SK-N-SH (cell line): ENCODE measurements around the gene S100Z.

ENCODE experiments used
- CHD2 ChIP-seq: fragments of 150-350 bp; IDR thresholded peaks from 2 replicates; pipeline ENCODE4 v1.6.1; 2018; ENCODE audit warnings: low read length; ENCODE audit not compliant: partially characterized antibody
- MXI1 ChIP-seq: IDR thresholded peaks from 2 replicates; pipeline ENCODE4 v1.6.1; 2012; ENCODE audit warnings: mild to moderate bottlenecking, low read depth, low read length, improper control_type of control experiment
- POLR2AphosphoS5 ChIP-seq: IDR thresholded peaks from 2 replicates; pipeline ENCODE4 v1.6.1; 2012; ENCODE audit warnings: low read depth, low read length
- RXRA ChIP-seq: IDR thresholded peaks from 2 replicates; pipeline ENCODE4 v1.4.0; 2012; ENCODE audit warnings: low read depth, mild to moderate bottlenecking, borderline replicate concordance
- SMC3 ChIP-seq: IDR thresholded peaks from 2 replicates; pipeline ENCODE4 v1.6.1; 2012; ENCODE audit warnings: low read depth, low read length, improper control_type of control experiment
- YY1 ChIP-seq: IDR thresholded peaks from 2 replicates; pipeline ENCODE4 v1.4.0; 2012; ENCODE audit warnings: low read depth, mild to moderate bottlenecking
- TF ChIP-seq, protein P1 (sequence below): fragments of 200-600 bp; sonication (generic); IDR thresholded peaks from 2 replicates; pipeline ENCODE4 v1.6.1; 2017; ENCODE audit warnings: antibody characterized with exemption, mild to moderate bottlenecking, moderate library complexity
- TF ChIP-seq, protein P2 (sequence below): IDR thresholded peaks from 2 replicates; pipeline ENCODE4 v1.4.0; 2012; ENCODE audit warnings: low read depth, borderline replicate concordance
- TF ChIP-seq, protein P3 (sequence below): IDR thresholded peaks from 2 replicates; pipeline ENCODE4 v1.6.1; 2012; ENCODE audit warnings: mild to moderate bottlenecking, low read depth, low read length, moderate library complexity

DNA sequence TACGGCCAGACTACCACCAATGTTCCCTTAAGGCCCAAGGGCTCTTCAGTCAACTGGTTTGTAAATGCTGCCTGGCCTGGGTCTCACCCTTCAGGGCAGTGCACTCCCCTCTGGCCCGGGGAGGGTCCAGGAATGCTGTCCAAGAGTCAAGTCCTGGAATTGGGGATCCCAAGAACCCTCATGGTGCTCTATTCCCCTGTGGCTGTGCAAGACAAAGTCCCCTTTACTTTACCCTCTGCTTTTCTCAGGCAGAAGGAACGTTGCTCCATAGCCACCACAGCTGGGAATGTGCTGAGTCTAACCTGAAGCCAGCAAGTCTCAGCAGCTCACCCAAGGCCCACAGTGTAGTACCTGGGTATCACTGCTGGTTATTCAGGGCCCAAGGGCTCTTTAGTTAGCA, 51.7 kb downstream of the S100Z start:
- TF ChIP-seq, protein P1, sequence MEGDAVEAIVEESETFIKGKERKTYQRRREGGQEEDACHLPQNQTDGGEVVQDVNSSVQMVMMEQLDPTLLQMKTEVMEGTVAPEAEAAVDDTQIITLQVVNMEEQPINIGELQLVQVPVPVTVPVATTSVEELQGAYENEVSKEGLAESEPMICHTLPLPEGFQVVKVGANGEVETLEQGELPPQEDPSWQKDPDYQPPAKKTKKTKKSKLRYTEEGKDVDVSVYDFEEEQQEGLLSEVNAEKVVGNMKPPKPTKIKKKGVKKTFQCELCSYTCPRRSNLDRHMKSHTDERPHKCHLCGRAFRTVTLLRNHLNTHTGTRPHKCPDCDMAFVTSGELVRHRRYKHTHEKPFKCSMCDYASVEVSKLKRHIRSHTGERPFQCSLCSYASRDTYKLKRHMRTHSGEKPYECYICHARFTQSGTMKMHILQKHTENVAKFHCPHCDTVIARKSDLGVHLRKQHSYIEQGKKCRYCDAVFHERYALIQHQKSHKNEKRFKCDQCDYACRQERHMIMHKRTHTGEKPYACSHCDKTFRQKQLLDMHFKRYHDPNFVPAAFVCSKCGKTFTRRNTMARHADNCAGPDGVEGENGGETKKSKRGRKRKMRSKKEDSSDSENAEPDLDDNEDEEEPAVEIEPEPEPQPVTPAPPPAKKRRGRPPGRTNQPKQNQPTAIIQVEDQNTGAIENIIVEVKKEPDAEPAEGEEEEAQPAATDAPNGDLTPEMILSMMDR = no peak
- TF ChIP-seq, protein P2, sequence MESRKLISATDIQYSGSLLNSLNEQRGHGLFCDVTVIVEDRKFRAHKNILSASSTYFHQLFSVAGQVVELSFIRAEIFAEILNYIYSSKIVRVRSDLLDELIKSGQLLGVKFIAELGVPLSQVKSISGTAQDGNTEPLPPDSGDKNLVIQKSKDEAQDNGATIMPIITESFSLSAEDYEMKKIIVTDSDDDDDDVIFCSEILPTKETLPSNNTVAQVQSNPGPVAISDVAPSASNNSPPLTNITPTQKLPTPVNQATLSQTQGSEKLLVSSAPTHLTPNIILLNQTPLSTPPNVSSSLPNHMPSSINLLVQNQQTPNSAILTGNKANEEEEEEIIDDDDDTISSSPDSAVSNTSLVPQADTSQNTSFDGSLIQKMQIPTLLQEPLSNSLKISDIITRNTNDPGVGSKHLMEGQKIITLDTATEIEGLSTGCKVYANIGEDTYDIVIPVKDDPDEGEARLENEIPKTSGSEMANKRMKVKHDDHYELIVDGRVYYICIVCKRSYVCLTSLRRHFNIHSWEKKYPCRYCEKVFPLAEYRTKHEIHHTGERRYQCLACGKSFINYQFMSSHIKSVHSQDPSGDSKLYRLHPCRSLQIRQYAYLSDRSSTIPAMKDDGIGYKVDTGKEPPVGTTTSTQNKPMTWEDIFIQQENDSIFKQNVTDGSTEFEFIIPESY = no peak
- TF ChIP-seq SMC3 = no peak
- TF ChIP-seq POLR2AphosphoS5 = no peak
- no peak for TF ChIP-seq RXRA
- TF ChIP-seq, protein P3, sequence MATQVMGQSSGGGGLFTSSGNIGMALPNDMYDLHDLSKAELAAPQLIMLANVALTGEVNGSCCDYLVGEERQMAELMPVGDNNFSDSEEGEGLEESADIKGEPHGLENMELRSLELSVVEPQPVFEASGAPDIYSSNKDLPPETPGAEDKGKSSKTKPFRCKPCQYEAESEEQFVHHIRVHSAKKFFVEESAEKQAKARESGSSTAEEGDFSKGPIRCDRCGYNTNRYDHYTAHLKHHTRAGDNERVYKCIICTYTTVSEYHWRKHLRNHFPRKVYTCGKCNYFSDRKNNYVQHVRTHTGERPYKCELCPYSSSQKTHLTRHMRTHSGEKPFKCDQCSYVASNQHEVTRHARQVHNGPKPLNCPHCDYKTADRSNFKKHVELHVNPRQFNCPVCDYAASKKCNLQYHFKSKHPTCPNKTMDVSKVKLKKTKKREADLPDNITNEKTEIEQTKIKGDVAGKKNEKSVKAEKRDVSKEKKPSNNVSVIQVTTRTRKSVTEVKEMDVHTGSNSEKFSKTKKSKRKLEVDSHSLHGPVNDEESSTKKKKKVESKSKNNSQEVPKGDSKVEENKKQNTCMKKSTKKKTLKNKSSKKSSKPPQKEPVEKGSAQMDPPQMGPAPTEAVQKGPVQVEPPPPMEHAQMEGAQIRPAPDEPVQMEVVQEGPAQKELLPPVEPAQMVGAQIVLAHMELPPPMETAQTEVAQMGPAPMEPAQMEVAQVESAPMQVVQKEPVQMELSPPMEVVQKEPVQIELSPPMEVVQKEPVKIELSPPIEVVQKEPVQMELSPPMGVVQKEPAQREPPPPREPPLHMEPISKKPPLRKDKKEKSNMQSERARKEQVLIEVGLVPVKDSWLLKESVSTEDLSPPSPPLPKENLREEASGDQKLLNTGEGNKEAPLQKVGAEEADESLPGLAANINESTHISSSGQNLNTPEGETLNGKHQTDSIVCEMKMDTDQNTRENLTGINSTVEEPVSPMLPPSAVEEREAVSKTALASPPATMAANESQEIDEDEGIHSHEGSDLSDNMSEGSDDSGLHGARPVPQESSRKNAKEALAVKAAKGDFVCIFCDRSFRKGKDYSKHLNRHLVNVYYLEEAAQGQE = no peak
- TF ChIP-seq YY1 = no peak
- no peak for TF ChIP-seq CHD2
- no peak for TF ChIP-seq MXI1
